COLO668 (cell line): ENCODE data around the gene CEMIP.

Experiments used
- DNase-seq: peaks from one replicate; lab custom pipeline; 2025; ENCODE audit not compliant: unreplicated experiment; lab: John Stamatoyannopoulos, UW

Gene CEMIP, protein sequence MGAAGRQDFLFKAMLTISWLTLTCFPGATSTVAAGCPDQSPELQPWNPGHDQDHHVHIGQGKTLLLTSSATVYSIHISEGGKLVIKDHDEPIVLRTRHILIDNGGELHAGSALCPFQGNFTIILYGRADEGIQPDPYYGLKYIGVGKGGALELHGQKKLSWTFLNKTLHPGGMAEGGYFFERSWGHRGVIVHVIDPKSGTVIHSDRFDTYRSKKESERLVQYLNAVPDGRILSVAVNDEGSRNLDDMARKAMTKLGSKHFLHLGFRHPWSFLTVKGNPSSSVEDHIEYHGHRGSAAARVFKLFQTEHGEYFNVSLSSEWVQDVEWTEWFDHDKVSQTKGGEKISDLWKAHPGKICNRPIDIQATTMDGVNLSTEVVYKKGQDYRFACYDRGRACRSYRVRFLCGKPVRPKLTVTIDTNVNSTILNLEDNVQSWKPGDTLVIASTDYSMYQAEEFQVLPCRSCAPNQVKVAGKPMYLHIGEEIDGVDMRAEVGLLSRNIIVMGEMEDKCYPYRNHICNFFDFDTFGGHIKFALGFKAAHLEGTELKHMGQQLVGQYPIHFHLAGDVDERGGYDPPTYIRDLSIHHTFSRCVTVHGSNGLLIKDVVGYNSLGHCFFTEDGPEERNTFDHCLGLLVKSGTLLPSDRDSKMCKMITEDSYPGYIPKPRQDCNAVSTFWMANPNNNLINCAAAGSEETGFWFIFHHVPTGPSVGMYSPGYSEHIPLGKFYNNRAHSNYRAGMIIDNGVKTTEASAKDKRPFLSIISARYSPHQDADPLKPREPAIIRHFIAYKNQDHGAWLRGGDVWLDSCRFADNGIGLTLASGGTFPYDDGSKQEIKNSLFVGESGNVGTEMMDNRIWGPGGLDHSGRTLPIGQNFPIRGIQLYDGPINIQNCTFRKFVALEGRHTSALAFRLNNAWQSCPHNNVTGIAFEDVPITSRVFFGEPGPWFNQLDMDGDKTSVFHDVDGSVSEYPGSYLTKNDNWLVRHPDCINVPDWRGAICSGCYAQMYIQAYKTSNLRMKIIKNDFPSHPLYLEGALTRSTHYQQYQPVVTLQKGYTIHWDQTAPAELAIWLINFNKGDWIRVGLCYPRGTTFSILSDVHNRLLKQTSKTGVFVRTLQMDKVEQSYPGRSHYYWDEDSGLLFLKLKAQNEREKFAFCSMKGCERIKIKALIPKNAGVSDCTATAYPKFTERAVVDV (N-terminal part only)

DNA sequence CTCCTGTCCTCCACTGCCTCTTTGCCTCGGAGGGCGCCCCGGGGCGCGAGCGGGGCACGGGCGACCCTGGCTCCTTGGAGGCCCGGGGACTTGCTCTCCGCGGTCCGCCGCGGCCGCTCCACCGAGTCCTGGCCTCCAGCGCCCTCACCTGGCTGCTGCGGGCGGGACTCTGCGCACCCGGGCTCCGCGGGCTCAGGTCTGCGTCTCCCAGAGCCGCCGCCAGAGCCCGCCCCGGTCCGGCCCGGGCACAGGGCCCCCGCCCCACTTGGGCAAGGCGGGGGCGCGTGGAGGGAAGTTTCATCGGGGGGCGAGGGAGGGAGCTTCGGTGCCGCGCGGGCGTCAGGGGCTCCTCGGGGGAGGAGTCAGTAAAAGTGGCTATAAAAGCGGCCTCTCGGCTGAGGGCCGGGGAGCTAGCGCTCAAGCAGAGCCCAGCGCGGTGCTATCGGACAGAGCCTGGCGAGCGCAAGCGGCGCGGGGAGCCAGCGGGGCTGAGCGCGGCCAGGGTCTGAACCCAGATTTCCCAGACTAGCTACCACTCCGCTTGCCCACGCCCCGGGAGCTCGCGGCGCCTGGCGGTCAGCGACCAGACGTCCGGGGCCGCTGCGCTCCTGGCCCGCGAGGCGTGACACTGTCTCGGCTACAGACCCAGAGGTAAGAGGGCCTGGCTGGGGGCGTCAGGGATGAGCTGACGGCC lies at the start of gene CEMIP:
Gene CEMIP, plus strand, starts transcription at position 407 of the 694 bp plus-strand sequence. CDS start 94,510 bp downstream, outside the sequence.
- peak; percentile 89 for DNase-seq

DNA sequence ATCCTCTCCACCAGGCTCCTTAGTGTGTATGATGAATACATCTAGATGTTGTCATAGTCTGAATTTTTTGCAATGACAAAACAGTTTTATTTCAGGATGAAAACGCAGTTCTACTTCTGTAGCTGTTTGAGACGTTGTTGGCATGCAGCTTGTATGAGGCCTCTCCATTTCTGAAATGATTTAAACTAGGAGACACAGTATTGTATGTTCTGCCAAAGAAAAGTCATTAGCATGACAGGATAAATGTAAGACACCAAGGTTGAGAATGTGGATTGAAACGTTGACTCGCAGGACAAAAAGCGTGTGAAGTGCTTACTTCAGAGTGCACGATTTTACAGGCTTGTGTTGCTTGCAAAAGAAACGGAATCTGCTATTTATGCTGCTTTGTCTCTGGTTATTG lies 48.8 kb upstream of the CEMIP start:
- no peak for DNase-seq

DNA sequence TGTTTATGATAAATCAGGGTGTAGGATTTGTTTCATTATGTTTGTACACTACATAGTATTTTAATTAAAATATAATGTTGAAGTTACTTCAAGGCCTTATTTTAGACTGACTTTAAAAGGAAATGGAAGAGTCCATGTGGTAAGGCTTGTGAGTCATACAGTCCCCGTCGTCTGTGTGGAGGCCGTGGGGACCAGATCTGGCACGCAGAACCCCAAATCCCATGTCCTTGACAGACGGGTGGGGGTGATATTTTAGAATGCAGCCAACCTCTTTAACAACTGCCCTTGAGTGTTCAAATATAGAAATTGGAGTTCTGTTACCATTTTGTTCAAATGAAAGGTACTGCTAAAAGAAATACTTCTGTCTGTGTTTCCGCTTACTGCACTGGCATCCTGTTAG lies 48.2 kb upstream of the CEMIP start:
- no peak for DNase-seq

DNA sequence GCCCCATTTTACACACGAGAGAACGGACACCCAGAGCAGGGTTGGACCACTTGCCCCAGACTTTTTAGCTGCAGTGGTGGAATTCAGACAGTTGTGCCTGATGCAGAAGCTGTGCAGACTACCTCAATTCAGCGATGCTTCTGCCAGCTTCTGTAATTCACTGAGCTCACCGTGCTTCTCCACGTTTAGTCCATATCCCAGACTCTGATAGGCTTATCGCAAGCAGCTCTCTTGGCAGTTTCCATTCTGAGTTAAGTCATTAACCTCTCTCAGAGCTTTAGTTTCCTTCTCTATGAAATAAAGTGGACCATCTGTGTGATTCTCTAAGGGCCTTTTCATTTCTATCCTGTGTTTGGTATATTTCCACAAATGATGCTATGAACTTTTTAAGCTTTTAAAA lies 47.0 kb upstream of the CEMIP start:
- DNase-seq = no peak

DNA sequence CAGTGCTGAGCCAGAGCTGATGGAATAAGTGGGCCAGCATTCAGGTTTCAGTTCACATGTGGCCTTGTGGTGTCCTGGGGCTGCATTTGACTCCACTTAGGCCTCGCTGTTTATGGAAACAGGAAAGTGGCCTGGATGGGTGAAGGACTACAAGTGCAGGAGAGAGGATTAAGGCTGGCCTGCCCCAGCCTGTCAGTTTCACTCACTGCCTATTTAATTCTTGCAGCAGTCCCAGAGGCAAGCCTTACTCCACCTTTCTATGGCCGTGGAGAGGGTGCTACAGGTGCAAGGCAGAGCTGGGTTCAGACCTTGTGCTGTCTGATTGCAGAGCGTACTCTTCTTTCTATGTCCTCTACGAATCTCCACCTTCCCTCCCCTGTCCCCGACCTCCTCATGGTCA lies 46.4 kb upstream of the CEMIP start:
- no peak for DNase-seq

DNA sequence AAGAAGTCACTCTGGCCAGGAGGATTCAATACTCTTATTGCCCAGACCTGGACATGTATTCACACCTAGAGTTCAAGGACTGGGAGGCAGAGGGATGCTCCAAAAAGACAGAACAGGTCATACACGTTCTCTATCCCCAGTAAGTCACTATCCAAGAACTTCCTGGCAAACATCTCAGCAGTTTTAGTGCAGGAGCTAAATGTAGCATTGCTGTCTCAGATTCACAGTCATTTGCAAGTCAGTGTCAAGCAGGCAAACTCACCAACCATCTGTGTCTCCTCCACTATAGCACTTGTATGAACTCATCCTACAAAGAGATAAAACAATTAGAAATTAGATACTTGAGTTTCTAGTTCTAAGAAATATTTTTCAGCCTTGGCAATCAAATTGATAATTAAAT lies 45.7 kb upstream of the CEMIP start:
- DNase-seq = no peak

DNA sequence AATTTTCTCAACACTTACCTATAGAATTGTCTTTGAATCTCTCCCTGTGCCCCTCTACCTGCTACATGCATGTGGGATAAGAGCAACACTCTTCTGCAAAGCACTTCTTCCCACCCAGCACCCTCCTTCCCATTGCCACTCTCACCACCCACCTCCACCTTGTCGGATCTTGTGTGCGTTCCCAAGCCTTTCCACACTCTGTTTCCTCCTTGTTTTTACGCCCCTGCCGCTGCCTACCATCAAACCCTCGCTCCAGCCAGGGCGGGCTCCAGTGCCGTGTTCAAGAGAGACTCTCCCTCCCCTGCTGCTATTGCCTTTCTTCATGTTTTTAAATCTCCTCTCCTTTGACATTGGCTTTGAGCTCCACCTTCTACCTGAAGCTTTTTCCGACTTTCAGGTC lies 43.8 kb upstream of the CEMIP start:
- no peak for DNase-seq

DNA sequence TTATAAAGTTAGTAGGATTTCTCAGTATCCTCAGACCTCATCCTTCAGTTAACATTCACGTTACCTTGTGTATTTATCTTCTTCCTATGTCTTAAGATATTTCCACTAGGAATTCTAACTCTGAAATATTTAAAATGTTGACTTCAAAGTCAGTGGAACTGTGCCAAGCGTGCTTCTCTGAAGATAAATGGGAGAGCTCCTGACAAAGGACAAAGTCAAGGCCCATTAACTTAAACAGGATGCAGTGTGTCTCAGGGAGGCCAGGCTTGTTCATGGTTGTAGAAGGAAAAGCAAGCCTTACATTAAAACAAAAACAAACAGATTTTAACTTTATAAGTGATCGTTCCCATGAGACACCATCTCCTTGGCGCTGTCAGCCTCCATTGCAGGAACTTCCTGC lies 42.6 kb upstream of the CEMIP start:
- DNase-seq = peak; percentile 16

DNA sequence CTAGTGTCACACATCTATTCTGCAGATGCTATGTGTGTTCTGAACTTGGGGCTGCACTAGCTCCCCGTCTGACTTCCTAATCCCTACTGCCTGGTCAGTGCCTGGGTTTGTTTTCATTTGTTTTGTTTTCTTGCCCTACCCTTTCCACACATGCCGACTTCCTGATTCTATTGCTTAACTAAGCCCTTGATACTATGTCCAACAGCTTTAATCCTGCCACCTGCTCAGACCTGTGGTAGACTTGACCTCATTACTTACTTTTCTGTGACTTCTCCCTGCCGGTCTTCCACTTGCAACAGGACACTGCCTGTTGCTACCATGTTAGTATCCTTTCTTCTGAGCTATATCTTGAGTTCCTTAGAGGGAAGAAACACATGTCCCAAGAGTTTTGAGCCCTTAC lies 39.3 kb upstream of the CEMIP start:
- no peak for DNase-seq

DNA sequence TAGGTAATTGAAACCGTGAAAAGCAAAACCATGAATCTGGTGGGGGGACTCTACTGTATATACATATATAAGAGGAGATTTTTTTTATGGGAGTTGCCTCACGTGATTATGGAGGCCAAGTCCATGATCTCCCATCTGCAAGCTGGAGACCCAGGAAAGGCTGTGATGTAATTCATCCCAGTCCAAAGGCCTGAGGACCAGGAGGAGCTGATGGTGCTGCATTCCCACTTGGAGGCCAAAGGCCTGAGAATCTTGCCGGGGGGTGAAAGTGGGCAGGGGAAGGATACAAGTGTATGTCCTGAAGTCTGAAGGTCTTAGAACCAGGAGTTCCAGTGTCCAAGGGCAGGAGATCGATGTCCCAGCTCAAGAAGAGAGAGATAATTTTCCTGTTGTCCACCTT lies 37.1 kb upstream of the CEMIP start:
- no peak for DNase-seq

DNA sequence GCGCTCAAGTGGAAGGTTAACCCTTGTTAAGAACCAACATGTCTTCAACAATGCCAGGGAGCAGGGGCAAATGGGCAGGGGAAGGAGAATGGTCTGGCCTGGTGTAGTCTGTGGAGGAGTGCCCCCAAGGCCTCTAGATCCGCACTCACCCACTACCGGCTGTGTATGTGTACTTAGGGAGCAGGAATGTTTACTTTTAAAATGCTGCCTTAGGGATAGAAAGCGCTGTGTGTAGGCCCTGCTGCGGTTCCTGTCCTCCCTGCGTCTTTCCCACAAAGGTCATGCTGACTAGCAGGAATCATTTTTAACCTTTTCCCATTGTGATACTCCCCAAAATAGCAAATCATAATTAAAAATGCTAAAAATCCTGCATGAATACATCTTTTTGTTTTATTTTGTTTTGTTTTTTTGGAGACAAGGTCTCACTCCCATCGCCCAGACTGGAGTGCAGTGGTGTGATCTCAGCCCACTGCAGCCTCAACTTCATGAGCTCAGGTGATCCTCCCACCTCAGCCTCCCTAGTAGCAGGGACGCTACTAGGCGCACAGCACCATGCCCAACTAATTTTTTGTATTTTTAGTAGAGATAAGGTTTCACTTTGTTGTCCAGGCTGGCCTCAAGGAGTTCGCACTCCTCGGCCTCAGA lies 35.9 kb upstream of the CEMIP start:
- peak; percentile 58 for DNase-seq

DNA sequence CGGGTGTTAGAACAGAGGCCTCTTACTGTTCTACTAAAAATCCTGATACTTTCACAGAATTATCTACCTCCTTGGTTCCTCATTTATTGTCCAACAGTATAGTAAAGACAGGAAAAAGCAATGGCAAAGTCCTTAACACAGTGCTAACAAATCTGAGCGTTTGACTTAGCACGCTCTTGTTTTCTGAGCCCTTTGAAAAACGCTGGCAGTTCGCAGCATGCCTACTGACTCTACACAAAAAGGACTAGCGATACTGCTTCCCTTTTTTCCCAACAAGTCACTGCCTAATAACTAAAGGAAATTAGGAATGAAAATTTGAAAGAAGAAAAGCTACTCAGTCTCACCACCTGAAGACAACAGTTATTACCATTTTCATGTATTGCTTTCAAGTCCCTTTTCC lies 34.8 kb upstream of the CEMIP start:
- no peak for DNase-seq

DNA sequence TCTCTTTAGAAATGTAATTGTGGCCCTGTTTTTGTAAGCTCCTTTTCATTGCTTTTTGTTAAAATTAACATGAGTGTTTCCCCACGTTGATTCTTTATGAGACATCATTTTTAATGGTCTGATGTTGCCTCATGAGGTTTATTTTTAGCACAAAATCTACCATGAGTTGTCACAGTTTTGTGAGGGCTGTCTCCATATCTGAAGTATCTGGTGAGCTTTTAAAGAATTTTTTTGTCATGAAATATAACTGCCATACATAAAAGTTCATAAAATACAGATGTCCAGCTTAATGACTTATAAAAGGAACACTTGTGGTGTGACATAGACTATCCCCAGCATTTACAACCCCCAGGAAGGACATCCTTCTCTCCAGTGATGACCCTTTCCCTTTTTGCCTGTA lies 34.3 kb upstream of the CEMIP start:
- no peak for DNase-seq

DNA sequence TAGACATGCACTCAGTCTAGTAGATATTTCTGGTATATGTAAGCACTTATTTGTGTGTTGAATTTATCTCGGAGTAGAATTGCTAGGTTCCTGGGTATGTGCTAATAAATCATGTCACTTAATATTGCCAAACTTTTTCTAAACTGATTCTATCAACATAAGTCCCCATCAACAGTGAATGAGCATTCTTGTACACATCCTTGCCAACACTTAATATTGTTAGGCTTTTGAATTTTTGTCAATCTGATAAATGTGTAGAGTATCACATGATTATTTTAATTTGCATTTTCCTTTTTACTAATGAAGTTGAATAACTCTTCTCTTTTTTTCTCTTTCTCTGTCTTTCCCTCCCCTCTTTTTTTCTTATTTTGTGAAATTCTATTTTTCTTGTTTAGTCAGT lies 33.3 kb upstream of the CEMIP start:
- no peak for DNase-seq

DNA sequence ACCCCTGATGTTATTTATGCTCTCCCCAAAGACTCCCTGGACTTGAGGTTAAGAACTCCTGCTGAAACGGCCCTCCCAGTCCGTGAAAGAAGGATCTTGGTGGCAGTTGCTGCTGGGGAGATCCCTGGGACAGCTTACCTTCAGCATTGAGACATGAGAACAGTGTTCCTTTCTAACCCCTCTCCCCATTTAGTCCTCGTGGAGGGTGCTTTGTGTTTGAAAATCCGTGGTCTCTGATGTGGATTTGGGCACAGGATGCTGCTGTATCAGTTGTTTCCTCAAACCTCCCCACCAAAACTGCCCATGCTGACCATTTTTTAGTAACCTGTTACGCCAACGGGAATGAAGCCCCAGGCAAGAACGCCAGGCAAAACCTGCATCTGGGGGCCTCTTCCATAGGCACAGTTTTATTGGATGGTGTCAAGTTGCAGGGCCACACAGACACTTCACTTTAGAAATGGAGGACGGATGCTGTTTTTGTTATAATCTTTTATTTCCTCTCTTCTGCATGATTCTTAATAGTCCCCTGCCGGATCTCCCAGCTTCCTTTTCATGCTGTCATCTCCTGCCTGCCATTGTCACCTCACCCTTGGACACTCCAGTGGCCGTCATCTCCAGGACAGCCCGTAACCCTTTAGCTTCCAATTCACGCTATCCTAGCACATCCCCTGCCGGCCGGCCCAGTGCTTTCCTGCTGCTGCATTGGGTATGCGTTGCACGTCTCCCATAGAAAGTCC lies 31.7 kb upstream of the CEMIP start:
- no peak for DNase-seq

DNA sequence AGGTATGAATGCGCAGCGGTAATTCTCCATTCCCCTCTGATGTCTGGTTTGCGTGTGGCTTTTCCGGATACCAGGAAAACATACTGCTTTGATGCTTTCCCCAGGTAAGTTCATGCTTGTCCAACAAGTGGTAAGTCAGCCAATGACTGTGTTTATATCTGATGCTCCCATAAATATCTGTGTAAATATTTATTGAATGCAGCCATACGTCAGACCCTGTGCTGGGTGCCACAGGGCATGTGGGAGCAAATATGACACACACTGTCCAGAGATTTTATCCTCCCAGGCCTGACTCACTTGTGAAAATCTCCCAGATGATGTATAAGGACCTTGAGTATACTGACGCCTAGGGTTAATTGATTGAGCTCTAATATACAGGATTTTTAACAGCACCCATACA lies 29.6 kb upstream of the CEMIP start:
- no peak for DNase-seq

DNA sequence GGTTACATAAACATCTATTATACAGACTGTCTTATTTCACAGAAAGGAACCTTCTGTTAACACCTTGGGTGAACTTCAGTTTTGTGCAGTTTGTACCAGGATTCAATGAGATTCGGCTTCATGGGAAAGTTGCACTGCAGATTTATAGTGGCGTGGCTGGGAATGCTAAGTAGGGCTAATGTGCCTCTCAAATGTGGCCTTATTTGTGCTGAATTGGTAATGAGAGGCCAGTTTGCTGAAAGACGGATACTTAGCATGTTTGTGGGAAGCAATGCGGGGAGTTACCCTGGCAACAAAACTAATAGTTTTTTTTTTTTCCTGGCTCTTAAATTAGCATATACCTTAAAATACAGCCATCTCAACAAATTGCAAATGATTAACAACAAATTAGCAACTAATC lies 28.6 kb upstream of the CEMIP start:
- no peak for DNase-seq

DNA sequence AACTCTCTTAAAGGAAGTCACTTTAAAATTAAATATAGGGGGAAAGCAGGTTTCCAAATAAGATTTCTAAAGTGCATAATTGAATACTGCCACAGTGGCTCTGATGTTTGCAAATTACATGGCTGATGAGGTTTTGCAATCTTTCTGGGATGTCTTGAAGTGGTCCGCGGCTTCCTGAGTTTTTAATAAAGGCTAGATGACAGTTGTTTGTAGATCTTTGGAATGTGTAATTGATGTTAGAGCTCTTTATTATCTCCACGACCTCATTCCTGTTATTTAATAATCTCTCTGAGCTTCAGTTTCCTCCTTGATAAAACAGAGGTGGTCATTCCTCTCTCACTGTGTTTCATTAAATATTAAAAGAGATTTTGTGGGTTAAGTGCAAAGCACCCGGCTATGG lies 27.0 kb upstream of the CEMIP start:
- DNase-seq = no peak

DNA sequence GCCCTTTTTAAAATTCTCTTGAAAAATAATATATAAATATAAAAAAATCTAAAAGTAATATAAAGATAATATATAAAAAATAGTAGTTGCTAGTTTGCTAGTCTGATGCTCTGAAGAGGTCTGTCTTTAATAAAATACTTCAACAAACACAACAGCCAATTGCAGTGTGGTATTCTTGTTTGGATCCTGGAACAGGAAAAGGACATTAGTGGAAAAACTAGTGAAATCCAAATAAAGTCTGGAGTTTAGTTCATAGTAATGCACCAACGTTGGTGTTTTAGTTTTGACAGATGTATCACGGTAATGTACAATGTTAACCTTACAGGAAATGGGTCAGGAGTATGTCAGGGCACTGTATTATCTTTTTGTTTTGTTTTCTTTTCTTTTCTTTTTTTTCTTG lies 26.0 kb upstream of the CEMIP start:
- no peak for DNase-seq

DNA sequence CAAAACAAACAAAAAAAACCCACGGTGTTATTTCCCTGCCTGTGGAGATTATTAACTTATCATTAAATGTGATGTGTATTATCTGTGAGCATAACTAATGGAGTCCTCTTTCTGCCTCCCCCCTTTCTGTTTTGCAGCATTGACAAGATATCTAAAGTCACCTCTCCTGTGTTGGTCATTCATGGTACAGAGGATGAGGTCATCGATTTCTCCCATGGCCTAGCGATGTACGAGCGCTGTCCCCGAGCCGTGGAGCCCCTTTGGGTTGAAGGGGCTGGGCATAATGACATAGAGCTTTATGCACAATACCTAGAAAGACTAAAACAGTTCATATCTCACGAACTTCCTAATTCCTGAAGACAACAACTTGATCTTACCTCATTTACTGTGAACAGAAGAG lies 25.2 kb upstream of the CEMIP start:
- DNase-seq = no peak
